ENCODE measurements around the gene GABPA. TPM values are rescaled to one million over a fixed set of nuclear protein-coding genes. Genes with fewer than 3 reads are reported as not detected.

Gene GABPA
- polyA plus RNA-seq, 3 donors, result 7.1 to 20.1 (median 12.9) TPM

- Histone ChIP-seq H3K9me3 (replicated peaks in 1 of 2; ENCODE audit: control insufficient read depth in 1 of 2, insufficient read depth in 1 of 2, low read length in 2 of 2) (no peaks in the 10 kb centered on the region), H3K27ac (ENCODE audit: low read depth in 1 of 2, low read length in 2 of 2) (no peak overlapping the region), H3K36me3 (replicated peaks in 1 of 2; ENCODE audit: control insufficient read depth in 1 of 2, insufficient read depth in 2 of 2, low read length in 2 of 2) (peaks cover 57 to 73% of the 10 kb centered on the region in 2 donors), H3K4me2 (replicated peaks; ENCODE audit: extremely low read depth, low read length, poor library complexity, severe bottlenecking) (no peak overlapping the region), H3K9ac (ENCODE audit: insufficient read depth, low read length, poor library complexity, severe bottlenecking) (no peak overlapping the region), H3K79me2 (ENCODE audit: insufficient read depth, low read length) (no peaks in the 10 kb centered on the region), H3K27me3 (ENCODE audit: control insufficient read depth in 2 of 2, insufficient read depth in 2 of 2, low read length in 2 of 2) (no peaks in the 10 kb centered on the region), H2AFZ (ENCODE audit: insufficient read depth, low read depth, low read length, poor library complexity, severe bottlenecking) (no peak overlapping the region), H3K4me3 (replicated peaks in 1 of 3; ENCODE audit: low read depth in 2 of 3, low read length in 3 of 3) (no peak overlapping the region), H3K4me1 (ENCODE audit: control insufficient read depth in 1 of 2, insufficient read depth in 2 of 2, low read length in 2 of 2) (peaks cover 5 to 7% of the 10 kb centered on the region in 2 donors), H4K20me1 (ENCODE audit: insufficient read depth, low read length) (no peaks in the 10 kb centered on the region)
- no peak for TF ChIP-seq CTCF (IDR thresholded peaks at IDR 0.05)
- no peaks in the 10 kb centered on the region for H3K27me3 Mint-ChIP-seq (ENCODE audit: low read depth in 3 of 3)
- intact Hi-C loops (cut with micrococcal nuclease), result no loop called here
- no peak for DNase-seq
- 89% methylated on average over 3 of the region's 3 CpGs for WGBS (ENCODE audit: insufficient coverage)
- no peak overlapping the region for H3K27ac Mint-ChIP-seq
- H3K36me3 Mint-ChIP-seq, result peaks cover 53 to 64% of the 10 kb centered on the region in 2 donors
- no peaks in the 10 kb centered on the region for H3K9me3 Mint-ChIP-seq
- peaks cover 7% of the 10 kb centered on the region for H3K4me1 Mint-ChIP-seq
- no peak overlapping the region for H3K4me3 Mint-ChIP-seq
Measured at GRCh38 chr21:25767921-25768320, 33.1 kb downstream of the GABPA start.

- Mint-ChIP-seq H3K27ac (peak overlapping the region; percentile 65 to 90 (median 81)), H3K4me3 (peak overlapping the region; percentile 62 to 76), H3K27me3 (ENCODE audit: low read depth in 3 of 3) (no peaks in the 10 kb centered on the region), H3K36me3 (peaks cover 13 to 21% of the 10 kb centered on the region in 2 donors), H3K4me1 (peaks cover 12% of the 10 kb centered on the region), H3K9me3 (peaks cover 0 to 3% (median 0%) of the 10 kb centered on the region in 7 donors)
- intact Hi-C loops (cut with micrococcal nuclease), result no loop called here
- TF ChIP-seq CTCF (IDR thresholded peaks at IDR 0.05), result no peak
- no peaks in the 10 kb centered on the region for H3K79me2 ChIP-seq (ENCODE audit: insufficient read depth, low read length)
- peaks cover 10 to 27% of the 10 kb centered on the region in 2 donors for H3K36me3 ChIP-seq (replicated peaks in 1 of 2; ENCODE audit: control insufficient read depth in 1 of 2, insufficient read depth in 2 of 2, low read length in 2 of 2)
- H3K9me3 ChIP-seq (replicated peaks in 1 of 2; ENCODE audit: control insufficient read depth in 1 of 2, insufficient read depth in 1 of 2, low read length in 2 of 2), result peaks cover 0 to under 1% of the 10 kb centered on the region in 2 donors
- H3K27ac ChIP-seq (ENCODE audit: low read depth in 1 of 2, low read length in 2 of 2), result peak overlapping the region in 1 of 2 donors; percentile 89
- H3K9ac ChIP-seq (ENCODE audit: insufficient read depth, low read length, poor library complexity, severe bottlenecking), result peak overlapping the region; percentile 40
- DNase-seq, result peak; percentile 8 to 50 (median 49)
- peak overlapping the region; percentile 71 for H3K4me2 ChIP-seq (replicated peaks; ENCODE audit: extremely low read depth, low read length, poor library complexity, severe bottlenecking)
- H3K4me1 ChIP-seq (ENCODE audit: control insufficient read depth in 1 of 2, insufficient read depth in 2 of 2, low read length in 2 of 2), result peaks cover 9 to 15% of the 10 kb centered on the region in 2 donors
- no CpG with 5 or more reads among the region's 2 CpGs for WGBS (ENCODE audit: insufficient coverage)
- peak overlapping the region; percentile 63 for H2AFZ ChIP-seq (ENCODE audit: insufficient read depth, low read depth, low read length, poor library complexity, severe bottlenecking)
- H4K20me1 ChIP-seq (ENCODE audit: insufficient read depth, low read length), result no peaks in the 10 kb centered on the region
- H3K4me3 ChIP-seq (replicated peaks in 1 of 3; ENCODE audit: low read depth in 2 of 3, low read length in 3 of 3), result peak overlapping the region; percentile 18 to 65 (median 47)
- H3K27me3 ChIP-seq (ENCODE audit: control insufficient read depth in 2 of 2, insufficient read depth in 2 of 2, low read length in 2 of 2), result no peaks in the 10 kb centered on the region
Measured at GRCh38 chr21:25772686-25773085, 37.9 kb downstream of the GABPA start.

Measured in CD14-positive monocyte (primary cell).